Kidney epithelial cell (primary cell): ENCODE data around the gene CMSS1. TPM values are rescaled to one million over a fixed set of nuclear protein-coding genes. Genes with fewer than 3 reads are reported as not detected.

Source experiments
- DNase-seq: peaks from one replicate; pipeline ENCODE4 v3.0.0-alpha.2; 2010; ENCODE audit warnings: low read depth
- H3K27me3 ChIP-seq: 2 replicates; pipeline ENCODE4 v1.6.0; 2011; ENCODE audit warnings: low read length; ENCODE audit not compliant: control insufficient read depth, insufficient read depth
- H3K36me3 ChIP-seq: 2 replicates; pipeline ENCODE4 v1.5.1; 2011; ENCODE audit warnings: low read length; ENCODE audit not compliant: control insufficient read depth, insufficient read depth
- H3K4me3 ChIP-seq: 2 replicates; pipeline ENCODE4 v1.5.1; 2011; ENCODE audit warnings: low read depth, mild to moderate bottlenecking, control low read depth, low read length
- total RNA-seq: library from RNA; depleted of rRNA; stranded (reverse); fragments of >200 nt; gene quantifications from 2 replicates; pipeline ENCODE4 v1.2.3, GENCODE V29; 2015
- TF ChIP-seq, protein P1 (sequence below): IDR thresholded peaks from 2 replicates; pipeline ENCODE4 v1.5.1; 2011; ENCODE audit warnings: mild to moderate bottlenecking, moderate library complexity, low read length, control low read depth, inconsistent platforms; ENCODE audit not compliant: insufficient read depth, poor library complexity, severe bottlenecking

CMSS1 gene
- total RNA-seq, 1 donor from 2014 or later, result 36.9 TPM

- DNase-seq, result no peak
- Histone ChIP-seq H3K27me3 (no peaks in the 10 kb centered on the region), H3K36me3 (no peaks in the 10 kb centered on the region), H3K4me3 (no peak overlapping the region)
- TF ChIP-seq, protein P1, sequence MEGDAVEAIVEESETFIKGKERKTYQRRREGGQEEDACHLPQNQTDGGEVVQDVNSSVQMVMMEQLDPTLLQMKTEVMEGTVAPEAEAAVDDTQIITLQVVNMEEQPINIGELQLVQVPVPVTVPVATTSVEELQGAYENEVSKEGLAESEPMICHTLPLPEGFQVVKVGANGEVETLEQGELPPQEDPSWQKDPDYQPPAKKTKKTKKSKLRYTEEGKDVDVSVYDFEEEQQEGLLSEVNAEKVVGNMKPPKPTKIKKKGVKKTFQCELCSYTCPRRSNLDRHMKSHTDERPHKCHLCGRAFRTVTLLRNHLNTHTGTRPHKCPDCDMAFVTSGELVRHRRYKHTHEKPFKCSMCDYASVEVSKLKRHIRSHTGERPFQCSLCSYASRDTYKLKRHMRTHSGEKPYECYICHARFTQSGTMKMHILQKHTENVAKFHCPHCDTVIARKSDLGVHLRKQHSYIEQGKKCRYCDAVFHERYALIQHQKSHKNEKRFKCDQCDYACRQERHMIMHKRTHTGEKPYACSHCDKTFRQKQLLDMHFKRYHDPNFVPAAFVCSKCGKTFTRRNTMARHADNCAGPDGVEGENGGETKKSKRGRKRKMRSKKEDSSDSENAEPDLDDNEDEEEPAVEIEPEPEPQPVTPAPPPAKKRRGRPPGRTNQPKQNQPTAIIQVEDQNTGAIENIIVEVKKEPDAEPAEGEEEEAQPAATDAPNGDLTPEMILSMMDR, result no peak
Observed at GRCh38 chr3:99925584-99926230, 108.0 kb downstream of the CMSS1 start.

DNA sequence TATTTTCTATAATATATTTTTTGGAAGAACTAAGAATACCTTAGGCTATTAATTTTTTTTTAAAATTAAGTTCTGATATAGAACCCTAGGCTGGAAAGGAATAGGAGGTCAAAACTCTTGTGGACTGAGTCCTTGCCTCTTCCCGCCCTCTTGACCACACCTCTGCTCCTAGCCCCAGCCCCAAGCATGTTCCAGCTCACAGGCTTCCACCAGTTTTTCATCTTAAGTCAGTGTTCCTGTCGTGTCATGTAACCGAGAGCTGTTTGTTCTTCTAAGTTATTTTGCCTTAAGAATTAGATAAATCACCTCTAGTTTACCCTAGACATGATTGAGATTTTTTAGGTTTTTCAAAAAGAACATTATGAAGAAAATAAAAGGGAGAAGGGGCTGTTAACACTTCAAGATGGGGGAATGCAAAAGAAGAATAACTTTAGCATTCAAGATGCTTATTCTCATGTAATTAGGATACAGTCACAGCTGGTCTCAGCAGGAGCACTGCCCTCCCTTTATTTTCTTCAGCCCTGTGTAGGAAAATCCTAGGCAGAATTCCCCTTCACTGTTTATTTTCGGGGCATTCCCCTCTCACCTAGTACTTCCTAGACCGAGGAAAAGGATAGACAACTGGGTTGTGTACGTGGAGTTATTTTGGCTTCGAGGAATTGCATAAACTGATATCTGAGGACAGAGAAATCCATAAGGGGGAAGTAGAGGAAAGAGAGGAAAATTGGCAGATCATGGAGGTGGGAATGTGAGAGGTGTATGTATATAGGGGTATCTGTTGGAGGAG is 110.2 kb downstream of the CMSS1 start:
- TF ChIP-seq, protein P1, result no peak
- DNase-seq, result no peak
- Histone ChIP-seq H3K4me3 (no peak overlapping the region), H3K36me3 (no peaks in the 10 kb centered on the region), H3K27me3 (no peaks in the 10 kb centered on the region)

GRCh38 chr3:99928771-99929744 is 111.4 kb downstream of the CMSS1 start:
- no peak for DNase-seq
- H3K4me3 ChIP-seq, result no peak overlapping the region
- no peaks in the 10 kb centered on the region for H3K27me3 ChIP-seq
- TF ChIP-seq, protein P1, result no peak
- H3K36me3 ChIP-seq, result no peaks in the 10 kb centered on the region

- Histone ChIP-seq H3K4me3 (no peak overlapping the region), H3K27me3 (no peaks in the 10 kb centered on the region), H3K36me3 (no peaks in the 10 kb centered on the region)
- DNase-seq, result no peak
- TF ChIP-seq, protein P1, result no peak
Observed at GRCh38 chr3:99929745-99930139, 112.1 kb downstream of the CMSS1 start.

DNA sequence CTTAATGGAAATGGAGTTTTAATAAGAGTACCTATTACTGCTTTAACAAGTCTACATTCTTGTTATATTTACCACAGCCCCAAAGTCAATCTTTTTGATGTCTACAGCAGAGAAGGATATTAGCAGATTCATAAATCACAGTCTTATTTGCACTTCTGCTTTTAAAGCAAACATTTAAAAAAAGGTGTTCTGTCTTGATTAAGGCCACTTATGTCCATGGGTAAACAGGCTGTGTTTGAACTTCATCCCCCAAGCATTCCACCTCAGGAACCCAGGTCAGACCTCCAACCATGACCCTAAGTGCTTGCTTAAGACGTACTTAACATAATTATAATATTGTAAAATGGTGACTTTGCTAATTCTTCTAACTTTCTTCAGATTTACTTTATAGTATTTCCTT is 113.4 kb downstream of the CMSS1 start:
- TF ChIP-seq, protein P1, result no peak
- DNase-seq, result no peak
- no peaks in the 10 kb centered on the region for H3K36me3 ChIP-seq
- H3K27me3 ChIP-seq, result no peaks in the 10 kb centered on the region
- no peak overlapping the region for H3K4me3 ChIP-seq
